ENCODE data around the gene CREBBP. TPM values are rescaled to one million over a fixed set of nuclear protein-coding genes. Genes with fewer than 3 reads are reported as not detected.

The CREBBP gene
- total RNA-seq, 2 experiments from 2014 or later, result 36.0 to 72.3 TPM

GRCh38 chr16:3858801-3859200, 21.7 kb downstream of the CREBBP start:
- DNase-seq (ENCODE audit: low spot score), result no peak
- Histone ChIP-seq H3K79me2 (ENCODE audit: insufficient read depth, low read depth, low read length) (peaks cover 100% of the 10 kb centered on the region), H2AFZ (ENCODE audit: low read length) (no peak overlapping the region), H4K20me1 (ENCODE audit: insufficient read depth, low read length) (peaks cover 21% of the 10 kb centered on the region), H3K36me3 (ENCODE audit: insufficient read depth, low read length) (peaks cover 3% of the 10 kb centered on the region; the same call in 1 of the 2 replicates), H3K4me1 (ENCODE audit: insufficient read depth, low read length, poor library complexity, severe bottlenecking) (peaks cover 60% of the 10 kb centered on the region), H3K4me2 (ENCODE audit: low read length) (no peak overlapping the region), H3K9me3 (ENCODE audit: low read length) (no peaks in the 10 kb centered on the region), H3K9me2 (ENCODE audit: insufficient read depth, low read length) (no peaks in the 10 kb centered on the region), H3K4me3 (ENCODE audit: low read depth, low read length, poor library complexity, severe bottlenecking) (no peak overlapping the region), H3K27ac (ENCODE audit: low read depth, low read length, poor library complexity, severe bottlenecking) (no peak overlapping the region)
- ChIA-PET CTCF (ENCODE audit: unreplicated experiment) (no interaction called here), POLR2A (no interaction called here)
- no peak for TF ChIP-seq EZH2phosphoT487 (IDR thresholded peaks at IDR 0.05; ENCODE audit: borderline replicate concordance, low read depth, low read length)
- intact Hi-C loops (cut with micrococcal nuclease; ENCODE audit: unreplicated experiment), result no loop called here
- BruUV-seq (replicated peaks), result no TSS peak

GRCh38 chr16:3857189-3858043, 23.1 kb downstream of the CREBBP start:
- Histone ChIP-seq H3K4me2 (ENCODE audit: low read length) (peak overlapping the region; percentile 16; the same call in 1 of the 2 replicates), H4K20me1 (ENCODE audit: insufficient read depth, low read length) (peaks cover 20% of the 10 kb centered on the region), H3K9me3 (ENCODE audit: low read length) (no peaks in the 10 kb centered on the region), H3K4me3 (ENCODE audit: low read depth, low read length, poor library complexity, severe bottlenecking) (no peak overlapping the region), H3K36me3 (ENCODE audit: insufficient read depth, low read length) (peaks cover 3% of the 10 kb centered on the region; the same call in 1 of the 2 replicates), H3K27ac (ENCODE audit: low read depth, low read length, poor library complexity, severe bottlenecking) (no peak overlapping the region), H3K79me2 (ENCODE audit: insufficient read depth, low read depth, low read length) (peaks cover 96% of the 10 kb centered on the region), H3K9me2 (ENCODE audit: insufficient read depth, low read length) (no peaks in the 10 kb centered on the region), H3K4me1 (ENCODE audit: insufficient read depth, low read length, poor library complexity, severe bottlenecking) (peaks cover 58% of the 10 kb centered on the region), H2AFZ (ENCODE audit: low read length) (no peak overlapping the region)
- ChIA-PET POLR2A (interaction anchor here (0.8 to 1.5 kb wide), 3 partner anchors 10 to 20 kb away, joined by 3 to 4 read pairs (median 3); no protein-coding TSS in a partner anchor), CTCF (ENCODE audit: unreplicated experiment) (no interaction called here)
- no peak for DNase-seq (ENCODE audit: low spot score)
- intact Hi-C loops (cut with micrococcal nuclease; ENCODE audit: unreplicated experiment), result no loop called here
- no TSS peak for BruUV-seq (replicated peaks)
- TF ChIP-seq CTCF (conservative IDR thresholded peaks at IDR 0.05; ENCODE audit: low read length), result no peak
- TF ChIP-seq EZH2phosphoT487 (IDR thresholded peaks at IDR 0.05; ENCODE audit: borderline replicate concordance, low read depth, low read length), result no peak

GRCh38 chr16:3856367-3857141, 24.0 kb downstream of the CREBBP start:
- ChIA-PET CTCF (ENCODE audit: unreplicated experiment) (no interaction called here), POLR2A (interaction anchor here (0.6 to 1.5 kb wide), 6 partner anchors 11 to 418 kb away, joined by 3 to 7 read pairs (median 4); partner anchors contain the start of gene TRAP1)
- Histone ChIP-seq H3K79me2 (ENCODE audit: insufficient read depth, low read depth, low read length) (peaks cover 91% of the 10 kb centered on the region), H3K4me3 (ENCODE audit: low read depth, low read length, poor library complexity, severe bottlenecking) (no peak overlapping the region), H4K20me1 (ENCODE audit: insufficient read depth, low read length) (peaks cover 21% of the 10 kb centered on the region), H3K9me3 (ENCODE audit: low read length) (no peaks in the 10 kb centered on the region), H3K4me1 (ENCODE audit: insufficient read depth, low read length, poor library complexity, severe bottlenecking) (peaks cover 50% of the 10 kb centered on the region), H3K9me2 (ENCODE audit: insufficient read depth, low read length) (no peaks in the 10 kb centered on the region), H2AFZ (ENCODE audit: low read length) (no peak overlapping the region), H3K36me3 (ENCODE audit: insufficient read depth, low read length) (peaks cover 3% of the 10 kb centered on the region; the same call in 1 of the 2 replicates), H3K4me2 (ENCODE audit: low read length) (peak overlapping the region; percentile 16; the same call in 1 of the 2 replicates), H3K27ac (ENCODE audit: low read depth, low read length, poor library complexity, severe bottlenecking) (no peak overlapping the region)
- no peak for DNase-seq (ENCODE audit: low spot score)
- BruUV-seq (replicated peaks), result no TSS peak
- TF ChIP-seq CTCF (conservative IDR thresholded peaks at IDR 0.05; ENCODE audit: low read length), result no peak
- intact Hi-C loops (cut with micrococcal nuclease; ENCODE audit: unreplicated experiment), result no loop called here

Data from OCI-LY7 (cell line).